Panc1 (cell line): ENCODE results near the gene SAFB2. TPM values are rescaled to one million over a fixed set of nuclear protein-coding genes. Genes with fewer than 3 reads are reported as not detected.

Experiments
- ATAC-seq: fragments of 200-7000 bp; cut with Tn5 transposase; 2 replicates; pipeline ENCODE4 v1.9.1; 2020; ENCODE audit warnings: mild to moderate bottlenecking, moderate library complexity
- BruUV-seq: library from RNA; stranded (reverse); fragments of 400-500 nt; replicated peaks from 2 replicates; lab custom pipeline; 2021; lab: Mats Ljungman, UMichigan
- CTCF ChIA-PET: fragments of 300-600 bp; sonication (Branson Sonifier 250); formaldehyde crosslinking; loops from one replicate; lab custom pipeline; 2022; ENCODE audit warnings: antibody characterized with exemption; lab: Charles Lee
- POLR2A ChIA-PET: fragments of 300-600 bp; sonication (Branson Sonifier 250); formaldehyde crosslinking; loops from one replicate; lab custom pipeline; 2022; ENCODE audit warnings: antibody characterized with exemption; lab: Charles Lee
- DNase-seq: peaks from one replicate; pipeline ENCODE4 v3.0.0-alpha.2; 2010; ENCODE audit warnings: low read depth, low spot score
- H3K27ac ChIP-seq: 2 replicates; pipeline ENCODE4 v1.5.1; 2011; ENCODE audit warnings: mild to moderate bottlenecking, low read length, inconsistent platforms
- H3K27me3 ChIP-seq: fragments of 200-500 bp; sonication (Bioruptor generic); 2 replicates; pipeline ENCODE4 v1.6.0; 2014; ENCODE audit warnings: low read length, inconsistent platforms; ENCODE audit not compliant: control insufficient read depth, insufficient read depth
- H3K36me3 ChIP-seq: fragments of 200-500 bp; sonication (Bioruptor generic); 2 replicates; pipeline ENCODE4 v1.5.1; 2014; ENCODE audit warnings: inconsistent platforms, mild to moderate bottlenecking, low read length, moderate library complexity; ENCODE audit not compliant: control insufficient read depth, insufficient read depth
- H3K4me1 ChIP-seq: 2 replicates; pipeline ENCODE4 v1.5.1; 2011; ENCODE audit warnings: inconsistent platforms, mild to moderate bottlenecking, low read length, moderate library complexity; ENCODE audit not compliant: control insufficient read depth, insufficient read depth
- H3K4me3 ChIP-seq, 2 experiments: 2 replicates each; pipeline ENCODE4 v1.5.1; 2011 to 2012; ENCODE audit warnings: low read depth in 2 of 2, low read length in 2 of 2, mild to moderate bottlenecking in 2 of 2, inconsistent platforms in 1 of 2, moderate library complexity in 1 of 2
- H3K9me3 ChIP-seq: fragments of 200-500 bp; sonication (Bioruptor generic); 2 replicates; pipeline ENCODE4 v1.5.1; 2014; ENCODE audit warnings: low read depth, mild to moderate bottlenecking, inconsistent platforms, low read length, moderate library complexity; ENCODE audit not compliant: control insufficient read depth, insufficient read depth
- CTCF ChIP-seq: fragments of 450-650 bp; IDR thresholded peaks from 2 replicates; pipeline ENCODE4 v1.5.1; 2017; ENCODE audit warnings: mild to moderate bottlenecking
- POLR2AphosphoS5 ChIP-seq: IDR thresholded peaks from 2 replicates; pipeline ENCODE4 v1.6.1; 2012; ENCODE audit warnings: mild to moderate bottlenecking, low read depth, low read length, moderate library complexity
- REST ChIP-seq, 2 experiments: IDR thresholded peaks; 2 replicates each; pipeline ENCODE4 v1.6.1; 2011 to 2012; ENCODE audit warnings: low read depth in 2 of 2, control low read depth in 1 of 2, low read length in 1 of 2, mild to moderate bottlenecking in 1 of 2, moderate library complexity in 1 of 2; ENCODE audit not compliant: insufficient read depth in 1 of 2
- SIN3A ChIP-seq: IDR thresholded peaks from 2 replicates; pipeline ENCODE4 v1.6.1; 2012; ENCODE audit warnings: low read depth, mild to moderate bottlenecking, low read length, moderate library complexity, borderline replicate concordance; ENCODE audit not compliant: insufficient read depth
- TCF7L2 ChIP-seq: IDR thresholded peaks from 2 replicates; pipeline ENCODE4 v1.6.1; 2011; ENCODE audit warnings: mild to moderate bottlenecking, low read depth, low read length, inconsistent platforms
- in situ Hi-C: cut with HindIII; loops from 2 replicates; pipeline ENCODE4 v1.10.0; 2016; ENCODE audit warnings: low sequenced_read_pairs, low pct_unique_long_range_greater_than_20kb
- intact Hi-C: fragments of 100-400 bp; cut with micrococcal nuclease; formaldehyde crosslinking; loops from one replicate; pipeline ENCODE4 v1.10.0; 2022; ENCODE audit not compliant: unreplicated experiment
- total RNA-seq: library from RNA; stranded (reverse); gene quantifications from one replicate; pipeline ENCODE4 v1.2.1, GENCODE V29; 2021; ENCODE audit not compliant: unreplicated experiment

The SAFB2 gene
- total RNA-seq, 1 experiment from 2014 or later: 83.5 TPM

DNA sequence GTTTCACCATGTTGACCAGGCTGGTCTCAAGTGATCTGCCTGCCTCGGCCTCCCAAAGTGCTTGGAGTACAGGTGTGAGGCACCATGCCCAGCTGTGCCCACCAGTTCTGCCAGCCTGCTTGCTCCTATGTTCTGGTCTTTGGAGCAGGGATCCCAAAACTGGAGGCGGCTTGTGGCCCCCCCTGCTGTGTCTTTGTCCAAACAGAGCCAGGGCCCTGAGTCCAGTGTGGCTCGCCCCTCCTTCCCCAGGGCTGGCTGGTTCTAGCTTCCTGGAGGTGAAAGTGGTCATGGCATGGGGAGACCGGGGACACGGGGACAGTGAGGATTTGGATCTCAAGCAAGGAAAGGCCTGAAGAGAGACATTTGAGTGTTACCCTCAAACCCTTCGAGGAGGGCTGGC lies 43.3 kb downstream of the SAFB2 start:
- TF ChIP-seq POLR2AphosphoS5 (no peak), CTCF (no peak)
- in situ Hi-C loops (no loop called here), intact Hi-C loops (no loop called here)
- POLR2A ChIA-PET: interaction anchor here (0.6 kb wide), 1 partner anchor 44 kb away, joined by 6 read pairs; no protein-coding TSS in a partner anchor
- Histone ChIP-seq H3K36me3 (no peaks in the 10 kb centered on the region), H3K4me1 (peaks cover 5% of the 10 kb centered on the region; the same call in 1 of the 2 replicates), H3K4me3 (no peak overlapping the region), H3K27ac (no peak overlapping the region), H3K27me3 (no peaks in the 10 kb centered on the region), H3K9me3 (no peaks in the 10 kb centered on the region)
- no peak for ATAC-seq
- CTCF ChIA-PET: interaction anchor here (0.6 kb wide), 2 partner anchors 42 to 770 kb away, joined by 3 read pairs; no protein-coding TSS in a partner anchor
- BruUV-seq: no TSS peak
- no peak for DNase-seq

DNA sequence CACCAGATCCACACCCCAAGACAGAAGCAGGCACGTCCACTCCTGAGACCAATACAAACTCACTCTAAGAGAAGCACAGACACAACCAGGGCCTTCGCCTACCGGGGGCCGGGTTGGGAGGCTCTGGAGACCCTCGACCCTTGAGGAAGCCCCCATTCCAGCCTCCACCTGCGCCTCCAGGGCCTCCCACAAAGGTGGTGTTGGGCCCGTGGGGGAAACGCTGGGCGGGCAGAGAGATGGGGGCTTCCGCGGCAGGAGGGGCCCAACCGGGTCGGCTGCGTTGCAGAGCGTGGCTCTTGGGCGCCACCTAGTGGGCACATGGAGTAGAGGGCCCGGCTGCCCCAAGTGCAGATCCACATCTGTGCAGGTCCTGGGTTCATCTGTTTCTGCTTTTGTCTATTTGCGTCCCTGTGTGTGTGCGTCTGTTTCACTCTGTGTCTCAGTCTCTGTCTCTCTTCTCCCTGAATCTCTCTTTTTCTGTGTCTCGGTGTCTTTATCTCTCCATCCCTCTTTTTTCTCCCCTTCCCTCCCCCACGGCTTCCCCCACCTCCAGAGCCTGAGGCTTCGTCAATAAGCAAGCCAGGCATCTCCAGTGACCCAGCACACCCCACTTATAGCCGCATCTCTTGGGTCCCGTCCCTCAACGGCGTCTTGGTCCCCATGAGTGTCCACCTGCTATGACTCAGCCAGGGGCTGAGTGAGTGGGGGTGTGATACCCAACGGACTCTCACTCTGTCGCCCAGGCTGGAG lies 44.3 kb downstream of the SAFB2 start:
- Histone ChIP-seq H3K4me1 (peaks cover 5% of the 10 kb centered on the region; the same call in 1 of the 2 replicates), H3K4me3 (no peak overlapping the region), H3K27me3 (no peaks in the 10 kb centered on the region), H3K27ac (no peak overlapping the region), H3K9me3 (no peaks in the 10 kb centered on the region), H3K36me3 (no peaks in the 10 kb centered on the region)
- CTCF ChIA-PET: interaction anchor here (0.6 kb wide), 2 partner anchors 41 to 769 kb away, joined by 3 read pairs; no protein-coding TSS in a partner anchor
- no TSS peak for BruUV-seq
- POLR2A ChIA-PET: interaction anchor here (0.6 kb wide), 1 partner anchor 46 kb away, joined by 6 read pairs; no protein-coding TSS in a partner anchor
- intact Hi-C loops (no loop called here), in situ Hi-C loops (no loop called here)
- TF ChIP-seq CTCF (peak; percentile 96), REST (IDR thresholded peaks at IDR 0.05; ENCODE audit: insufficient read depth in 1 of 2, low read depth in 2 of 2, low read length in 1 of 2) (no peak), POLR2AphosphoS5 (no peak), TCF7L2 (no peak), SIN3A (no peak)
- peak; percentile 91 for ATAC-seq
- peak; percentile 38 for DNase-seq
